HG03520 (cell line): ENCODE measurements around the gene C16orf87.
"Not testable (repeated sequence)": the region's sequence is repeated elsewhere in the genome, so short reads cannot be mapped to it uniquely, and the experiment has no call there.

Experiments used
- ATAC-seq: cut with Tn5 transposase; IDR thresholded peaks from one replicate; pipeline ENCODE4 v1.9.1; 2021; ENCODE audit warnings: mild to moderate bottlenecking, moderate library complexity; ENCODE audit not compliant: unreplicated experiment

C16orf87 gene

GRCh38 chr16:46801428-46802049, 29.4 kb downstream of the C16orf87 start:
- no peak for ATAC-seq

GRCh38 chr16:46800494-46800893, 30.5 kb downstream of the C16orf87 start:
- ATAC-seq, result no peak

GRCh38 chr16:46797501-46797900, 33.5 kb downstream of the C16orf87 start:
- ATAC-seq, result no peak

- no peak for ATAC-seq
Observed at GRCh38 chr16:46796764-46797269, 34.2 kb downstream of the C16orf87 start.

DNA sequence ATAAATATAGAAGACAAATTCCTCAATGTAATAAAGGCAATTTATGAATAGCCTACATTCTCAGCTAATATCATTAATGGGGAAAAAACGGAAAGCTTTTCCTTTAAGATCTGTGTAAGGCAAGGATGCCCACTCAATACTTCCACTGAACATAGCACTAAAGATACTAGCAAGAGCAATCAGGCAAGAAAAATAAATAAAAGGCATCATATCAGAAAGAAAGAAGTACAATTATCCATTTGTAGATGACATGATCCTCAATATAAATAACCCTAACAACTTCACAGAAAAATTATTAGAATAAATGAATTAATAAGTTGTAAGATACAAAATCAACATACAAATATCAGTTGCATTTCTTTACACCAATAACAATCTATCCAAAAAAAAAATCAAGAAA, 37.1 kb downstream of the C16orf87 start:
- ATAC-seq, result no peak

DNA sequence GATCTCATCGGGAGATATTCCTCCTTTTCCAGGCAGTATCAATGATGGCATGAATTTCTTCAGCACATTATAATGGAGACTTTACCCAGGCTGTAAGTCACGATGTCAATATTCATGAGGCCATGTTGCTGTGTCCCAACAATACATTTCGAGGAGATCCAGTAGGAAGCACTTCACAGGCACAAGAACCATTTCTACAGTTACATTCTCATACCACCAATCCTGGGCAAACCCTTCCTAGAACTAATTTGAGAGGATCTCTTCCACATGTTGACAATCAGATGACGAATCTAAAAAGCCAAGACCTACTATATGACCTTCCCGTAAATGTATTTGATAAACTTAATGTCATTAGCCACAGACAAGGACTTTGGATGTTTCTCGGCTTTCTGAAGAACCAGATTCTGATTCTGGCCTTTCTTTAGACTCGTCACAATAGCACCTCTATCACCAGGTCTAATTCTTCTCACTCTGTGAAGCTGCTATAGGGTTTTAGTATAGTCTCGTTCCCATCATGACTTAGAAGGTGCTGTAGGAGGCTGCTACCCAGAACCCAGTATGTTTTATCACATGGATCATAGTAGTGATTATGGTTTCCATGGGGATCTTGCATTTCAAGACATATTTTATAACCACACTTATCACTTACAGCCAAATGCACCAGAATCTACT, 40.2 kb downstream of the C16orf87 start:
- ATAC-seq, result no peak

GRCh38 chr16:46789499-46790414, 41.2 kb downstream of the C16orf87 start:
- peak; percentile 86 for ATAC-seq

DNA sequence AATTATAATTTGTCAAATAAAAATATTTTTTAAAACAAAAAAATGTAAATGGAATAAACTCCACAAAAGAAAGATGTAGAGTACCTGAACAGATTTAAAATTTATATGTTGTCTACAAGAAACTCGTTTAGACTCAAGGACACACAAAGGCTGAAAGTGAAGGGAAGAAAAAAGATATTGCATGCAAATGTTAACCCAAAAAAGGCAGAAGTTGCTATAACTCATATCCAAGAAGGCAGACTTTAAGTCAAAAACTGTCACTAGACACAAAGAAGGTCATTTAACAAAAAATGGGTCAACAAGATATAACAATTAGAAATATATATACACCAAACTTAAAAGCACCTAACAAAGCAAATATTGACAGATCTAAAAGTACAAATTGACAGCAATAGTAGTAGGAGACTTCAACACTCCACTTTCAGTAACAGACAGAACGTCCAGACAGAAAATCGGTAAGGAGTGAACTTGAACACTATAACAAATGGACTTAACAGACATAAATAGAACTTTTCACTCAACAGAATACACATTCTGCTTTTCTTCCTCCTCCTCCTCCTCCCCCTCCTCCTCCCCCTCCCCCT, 42.0 kb downstream of the C16orf87 start:
- no peak for ATAC-seq

GRCh38 chr16:46787909-46788308, 43.1 kb downstream of the C16orf87 start:
- ATAC-seq, result no peak

GRCh38 chr16:46785076-46785845, 45.7 kb downstream of the C16orf87 start:
- ATAC-seq, result no peak

- ATAC-seq, result not testable (repeated sequence)
Observed at GRCh38 chr16:46784569-46784968, 46.4 kb downstream of the C16orf87 start.

- ATAC-seq, result no peak
Observed at GRCh38 chr16:46783800-46784199, 47.2 kb downstream of the C16orf87 start.

- ATAC-seq, result no peak
Observed at GRCh38 chr16:46782320-46782719, 48.7 kb downstream of the C16orf87 start.

GRCh38 chr16:46777804-46778203, 53.2 kb downstream of the C16orf87 start:
- ATAC-seq, result no peak

DNA sequence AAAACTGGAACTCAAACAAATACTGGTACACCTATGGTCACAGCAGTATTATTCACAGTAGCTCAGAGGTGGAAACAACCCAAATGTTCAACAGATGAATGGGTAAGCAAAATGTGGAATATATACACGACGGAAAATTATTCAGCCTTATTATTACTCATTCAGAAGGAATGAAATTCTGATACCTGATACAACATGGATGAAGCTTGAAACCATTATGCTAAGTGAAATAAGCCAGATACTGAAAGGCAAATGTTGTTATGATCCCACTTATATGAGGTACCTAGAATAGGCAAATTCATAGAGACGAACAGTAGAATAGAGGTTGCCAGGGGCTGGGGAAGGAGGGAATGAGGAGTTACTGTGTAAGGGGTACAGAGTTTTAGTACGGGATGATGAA, 55.8 kb downstream of the C16orf87 start:
- ATAC-seq, result peak; percentile 13

DNA sequence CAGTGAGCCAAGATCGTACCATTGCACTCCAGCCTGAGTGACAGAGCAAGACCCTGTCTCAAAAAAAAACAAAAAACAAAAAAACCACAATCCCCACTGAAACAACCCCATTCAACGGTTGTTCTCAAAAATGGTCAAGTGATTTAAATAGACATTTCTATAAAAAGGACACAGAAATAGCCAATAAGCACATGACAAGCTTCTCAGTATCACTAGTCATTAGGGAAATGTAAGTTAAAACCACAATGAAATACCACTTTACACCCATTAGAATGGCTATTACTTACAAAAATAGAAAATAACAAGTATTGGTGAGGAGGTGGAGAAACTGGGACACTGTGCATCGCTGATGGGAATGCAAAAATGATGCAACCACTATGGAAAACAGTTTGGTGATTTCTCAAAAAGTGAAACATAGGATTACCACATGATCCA, 56.2 kb downstream of the C16orf87 start:
- ATAC-seq, result peak; percentile 59

DNA sequence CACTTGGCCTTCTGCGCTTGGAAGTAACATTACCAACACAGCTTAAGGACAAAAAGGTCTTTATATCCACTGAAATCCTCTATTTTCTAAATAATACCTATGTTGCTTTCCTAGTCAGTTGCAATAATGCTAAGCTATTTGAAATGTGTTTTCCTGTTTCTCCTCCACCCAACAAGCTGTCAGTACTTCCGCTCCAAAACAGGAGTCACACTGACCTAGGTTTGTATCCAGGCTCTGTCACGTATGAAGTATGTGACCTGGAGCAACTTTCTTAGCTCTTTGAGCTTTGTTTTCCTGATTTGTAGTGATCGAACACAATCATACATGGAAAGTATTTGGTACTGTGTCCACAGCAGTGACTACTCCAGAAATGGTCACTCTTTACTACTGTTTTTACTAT, 58.5 kb downstream of the C16orf87 start:
- no peak for ATAC-seq

DNA sequence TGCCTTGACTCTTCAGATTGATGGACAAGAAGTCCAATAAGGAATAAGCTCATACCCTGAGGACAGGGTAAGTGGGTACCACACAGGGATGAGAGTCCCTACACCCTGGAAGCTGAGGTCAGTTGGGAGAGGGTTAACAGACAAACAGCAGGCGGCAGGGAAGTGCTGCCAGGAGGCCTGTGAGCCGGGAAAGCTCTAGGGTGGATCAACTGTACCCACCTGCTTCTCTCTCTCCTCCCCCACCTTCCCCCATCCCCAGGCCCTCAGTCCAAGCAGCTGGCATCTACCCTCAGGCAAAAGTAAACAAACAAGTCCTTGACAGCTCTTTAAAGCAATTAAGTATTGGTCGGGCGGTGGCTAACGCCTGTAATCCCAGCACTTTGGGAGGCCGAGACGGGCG, 62.2 kb downstream of the C16orf87 start:
- no peak for ATAC-seq

GRCh38 chr16:46765050-46765449, 65.9 kb downstream of the C16orf87 start:
- ATAC-seq, result no peak

GRCh38 chr16:46763147-46763546, 67.8 kb downstream of the C16orf87 start:
- no peak for ATAC-seq
